Mesodermal cell (in vitro differentiated cells): ENCODE data around the gene ZSWIM6.

Experiments used
- H3K27ac ChIP-seq: 2 replicates; pipeline ENCODE4 v1.7.0; 2013; ENCODE audit warnings: mild to moderate bottlenecking, low read depth, low read length, moderate library complexity; ENCODE audit not compliant: severe bottlenecking
- H3K36me3 ChIP-seq: 2 replicates; pipeline ENCODE4 v1.7.1; 2013; ENCODE audit warnings: mild to moderate bottlenecking, low read length, moderate library complexity; ENCODE audit not compliant: control insufficient read depth, insufficient read depth
- H3K4me1 ChIP-seq: one replicate; pipeline ENCODE4 v1.7.1; 2013; ENCODE audit warnings: mild to moderate bottlenecking, low read length; ENCODE audit not compliant: insufficient read depth, control insufficient read depth, poor library complexity, severe bottlenecking
- H3K4me3 ChIP-seq: 2 replicates; pipeline ENCODE4 v1.7.0; 2013; ENCODE audit warnings: low read length, control low read depth, mild to moderate bottlenecking; ENCODE audit not compliant: insufficient read depth, poor library complexity, severe bottlenecking; ENCODE audit errors: extremely low read depth
- H3K9me3 ChIP-seq: 2 replicates; pipeline ENCODE4 v1.7.1; 2013; ENCODE audit warnings: mild to moderate bottlenecking, low read length, moderate library complexity; ENCODE audit not compliant: control insufficient read depth
- WGBS, 2 experiments: methylation state at CpG; one replicate each; pipeline ENCODE4 v1.1.5; 2013; ENCODE audit warnings: missing lambda C conversion rate in 2 of 2; ENCODE audit not compliant: insufficient coverage in 2 of 2; 5-methylcytosine and 5-hydroxymethylcytosine counted together

ZSWIM6 gene

DNA sequence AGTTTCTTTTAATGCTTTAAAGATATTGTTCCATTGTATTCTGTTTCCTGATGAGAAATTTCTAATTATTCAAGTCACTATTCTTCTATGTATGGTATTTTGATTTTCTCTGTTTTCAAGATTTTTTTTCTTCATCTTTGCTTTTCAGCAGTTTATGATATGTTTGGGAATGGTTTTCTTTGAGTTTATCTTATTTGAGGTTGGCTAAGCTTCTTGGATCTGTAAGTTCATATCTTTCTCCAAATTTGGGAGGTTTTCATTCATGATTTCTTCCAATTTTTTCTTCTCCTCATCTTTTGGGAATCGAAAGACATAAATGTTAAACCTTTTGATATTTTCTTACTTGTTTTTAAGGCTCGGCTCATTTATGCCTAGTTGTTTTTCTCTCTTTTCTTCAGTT, 184.9 kb downstream of the ZSWIM6 start:
- Histone ChIP-seq H3K4me1 (no peaks in the 10 kb centered on the region), H3K9me3 (no peaks in the 10 kb centered on the region), H3K4me3 (no peak overlapping the region), H3K36me3 (peaks cover 7% of the 10 kb centered on the region), H3K27ac (no peak overlapping the region)
- 100% methylated on average over 1 of the region's 2 CpGs; no CpG with 5 or more reads in 1 of the 2 experiments for WGBS, 2 experiments

DNA sequence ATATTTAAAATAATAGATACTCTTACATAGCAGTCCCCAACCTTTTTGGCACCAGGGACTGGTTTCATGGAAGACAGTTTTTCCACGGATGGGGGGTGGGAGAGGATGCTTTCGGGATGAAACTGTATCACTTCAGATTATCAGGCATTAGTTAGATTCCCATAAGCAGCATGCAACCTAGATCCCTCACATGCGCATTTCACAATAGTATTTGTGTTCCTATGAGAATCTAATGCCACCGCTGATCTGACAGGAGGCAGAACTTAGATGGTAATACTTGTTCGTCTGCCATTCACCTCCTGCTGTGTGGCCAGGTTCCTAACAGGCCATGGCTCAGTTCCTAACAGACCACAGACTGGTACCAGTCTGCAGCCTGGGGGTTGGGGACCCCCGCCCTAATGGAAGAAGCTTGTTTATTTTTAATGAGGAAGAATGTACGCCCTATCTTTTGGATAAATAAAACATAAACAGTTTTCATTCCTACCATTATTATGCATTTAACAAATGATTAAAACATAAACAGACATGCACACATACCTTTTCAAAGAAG, 187.7 kb downstream of the ZSWIM6 start:
- no peaks in the 10 kb centered on the region for H3K4me1 ChIP-seq

DNA sequence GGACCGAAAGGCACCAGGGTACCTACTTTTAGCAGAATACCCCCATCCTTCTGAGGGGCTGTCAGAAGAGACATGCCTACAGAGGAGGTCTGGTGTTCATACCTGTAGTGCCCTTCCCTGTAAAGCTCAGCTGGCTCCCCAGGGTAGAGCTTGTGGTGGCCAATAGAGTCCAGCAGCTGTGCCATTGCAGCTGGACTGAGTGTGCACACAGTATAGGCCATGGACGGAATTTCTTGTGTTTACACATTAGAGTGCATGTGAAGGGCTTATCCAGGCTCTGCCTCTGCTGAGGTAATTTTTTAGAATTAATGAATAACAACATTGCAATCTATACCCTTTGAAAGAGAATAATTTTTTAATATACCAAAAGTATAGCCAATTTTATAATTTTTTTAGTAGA, 191.0 kb downstream of the ZSWIM6 start:
- Histone ChIP-seq H3K4me1 (no peaks in the 10 kb centered on the region), H3K4me3 (no peak overlapping the region), H3K9me3 (no peaks in the 10 kb centered on the region), H3K27ac (no peak overlapping the region), H3K36me3 (peaks cover 24% of the 10 kb centered on the region)
- WGBS, 2 experiments: 100% methylated on average over 1 of the region's 2 CpGs

More for the DNA sequence above, 187.7 kb downstream of the ZSWIM6 start:
- H3K36me3 ChIP-seq: peaks cover 9% of the 10 kb centered on the region
- H3K9me3 ChIP-seq: no peaks in the 10 kb centered on the region
- no peak overlapping the region for H3K4me3 ChIP-seq
- 79 to 85% methylated on average over 3 of the region's 7 CpGs for WGBS, 2 experiments
- no peak overlapping the region for H3K27ac ChIP-seq

DNA sequence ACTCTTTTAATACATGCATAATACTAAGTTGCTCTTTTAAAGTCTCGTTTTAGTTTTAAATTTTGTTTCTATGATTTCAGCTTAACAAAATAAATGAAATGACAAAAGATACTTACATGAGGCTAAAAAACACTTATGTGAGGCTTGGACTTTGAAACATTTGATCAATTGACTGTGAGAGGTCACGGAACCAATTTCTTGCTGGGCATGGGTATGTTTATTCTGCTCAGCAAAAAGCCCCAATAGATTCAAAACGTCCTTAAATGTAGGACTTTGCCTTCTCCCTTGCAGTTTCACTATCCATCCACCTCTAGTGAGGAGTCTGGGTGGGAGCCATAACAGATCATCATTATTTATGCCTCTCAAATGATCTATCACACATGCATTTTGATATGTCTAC, 191.9 kb downstream of the ZSWIM6 start:
- 100% methylated on average over 1 of the region's 3 CpGs for WGBS, 2 experiments
- H3K4me1 ChIP-seq: no peaks in the 10 kb centered on the region
- H3K36me3 ChIP-seq: peaks cover 31% of the 10 kb centered on the region
- no peak overlapping the region for H3K27ac ChIP-seq
- no peak overlapping the region for H3K4me3 ChIP-seq
- H3K9me3 ChIP-seq: no peaks in the 10 kb centered on the region

DNA sequence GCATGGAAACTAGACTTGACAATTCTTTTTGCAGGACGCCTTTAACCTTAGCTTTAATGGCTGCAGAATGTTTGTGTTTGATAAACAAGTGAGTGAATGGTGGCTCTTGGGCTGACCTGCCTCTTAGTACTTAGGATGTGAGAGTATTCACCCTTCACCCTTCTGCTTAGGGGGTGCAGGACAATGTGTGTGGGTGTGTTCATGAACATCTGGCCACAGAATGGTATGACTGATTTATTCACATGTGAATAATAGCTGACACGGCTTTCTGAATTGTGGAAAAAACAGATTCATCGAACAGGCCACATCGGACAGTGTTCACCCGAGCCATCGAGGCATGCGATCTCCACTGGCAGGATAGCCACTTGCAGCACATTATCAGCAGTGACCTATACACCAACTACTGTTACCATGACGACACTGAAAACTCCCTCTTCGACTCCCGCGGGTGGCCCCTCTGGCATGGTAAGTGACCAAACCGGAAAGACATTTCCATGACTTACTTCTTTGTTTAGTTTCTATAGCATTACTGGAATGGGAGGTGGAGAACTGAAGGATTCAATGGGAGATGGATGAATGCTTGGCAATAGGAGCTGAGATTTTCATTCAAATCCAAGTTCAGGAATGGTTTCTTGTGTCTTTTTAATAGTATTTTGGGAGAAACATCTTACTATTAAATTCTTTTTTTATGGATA, 193.6 kb downstream of the ZSWIM6 start:
- no peak overlapping the region for H3K4me3 ChIP-seq
- peaks cover 47% of the 10 kb centered on the region for H3K36me3 ChIP-seq
- H3K9me3 ChIP-seq: no peaks in the 10 kb centered on the region
- H3K27ac ChIP-seq: peak overlapping the region; percentile 43
- 93 to 98% methylated on average over 7 to 9 of the region's 12 CpGs for WGBS, 2 experiments
- H3K4me1 ChIP-seq: no peaks in the 10 kb centered on the region

DNA sequence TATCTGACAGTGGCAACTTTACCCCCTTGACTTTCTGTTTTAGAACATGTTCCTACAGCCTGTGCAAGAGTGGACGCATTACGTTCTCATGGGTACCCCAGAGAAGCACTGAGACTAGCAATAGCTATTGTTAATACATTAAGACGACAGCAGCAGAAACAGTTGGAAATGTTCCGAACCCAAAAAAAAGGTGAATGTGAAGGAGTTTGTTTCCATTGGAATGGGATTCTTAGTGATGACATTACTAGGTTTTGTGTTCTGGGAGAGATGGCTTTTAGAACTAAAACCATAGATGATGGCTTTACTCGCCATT, 194.1 kb downstream of the ZSWIM6 start:
- H3K36me3 ChIP-seq: peaks cover 47% of the 10 kb centered on the region
- no peaks in the 10 kb centered on the region for H3K9me3 ChIP-seq
- 95 to 100% methylated on average over 3 to 4 of the region's 5 CpGs for WGBS, 2 experiments
- no peaks in the 10 kb centered on the region for H3K4me1 ChIP-seq
- no peak overlapping the region for H3K4me3 ChIP-seq
- peak overlapping the region; percentile 43 for H3K27ac ChIP-seq

DNA sequence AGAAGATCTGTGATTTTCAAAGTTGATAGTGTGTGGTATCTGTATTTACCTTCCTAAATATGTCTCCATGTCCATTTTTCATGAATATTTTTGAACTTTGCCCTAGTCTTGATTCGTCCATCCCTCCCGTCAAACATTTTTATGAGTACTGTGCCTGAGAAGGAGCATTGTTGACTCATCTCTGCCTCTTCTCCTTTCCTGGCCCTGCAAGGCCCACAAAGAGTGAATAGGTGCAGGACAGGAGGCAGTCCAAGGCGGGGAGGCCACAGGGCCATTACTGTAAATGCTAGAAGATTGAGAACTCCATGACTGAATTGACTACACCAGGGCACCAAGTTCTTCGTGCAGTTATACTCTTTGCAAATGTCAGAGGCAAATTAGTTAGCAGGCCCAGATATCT, 200.9 kb downstream of the ZSWIM6 start:
- peaks cover 70% of the 10 kb centered on the region for H3K36me3 ChIP-seq
- WGBS, 2 experiments: 100% methylated on average over 3 to 4 of the region's 4 CpGs
- peaks cover 5% of the 10 kb centered on the region for H3K9me3 ChIP-seq

DNA sequence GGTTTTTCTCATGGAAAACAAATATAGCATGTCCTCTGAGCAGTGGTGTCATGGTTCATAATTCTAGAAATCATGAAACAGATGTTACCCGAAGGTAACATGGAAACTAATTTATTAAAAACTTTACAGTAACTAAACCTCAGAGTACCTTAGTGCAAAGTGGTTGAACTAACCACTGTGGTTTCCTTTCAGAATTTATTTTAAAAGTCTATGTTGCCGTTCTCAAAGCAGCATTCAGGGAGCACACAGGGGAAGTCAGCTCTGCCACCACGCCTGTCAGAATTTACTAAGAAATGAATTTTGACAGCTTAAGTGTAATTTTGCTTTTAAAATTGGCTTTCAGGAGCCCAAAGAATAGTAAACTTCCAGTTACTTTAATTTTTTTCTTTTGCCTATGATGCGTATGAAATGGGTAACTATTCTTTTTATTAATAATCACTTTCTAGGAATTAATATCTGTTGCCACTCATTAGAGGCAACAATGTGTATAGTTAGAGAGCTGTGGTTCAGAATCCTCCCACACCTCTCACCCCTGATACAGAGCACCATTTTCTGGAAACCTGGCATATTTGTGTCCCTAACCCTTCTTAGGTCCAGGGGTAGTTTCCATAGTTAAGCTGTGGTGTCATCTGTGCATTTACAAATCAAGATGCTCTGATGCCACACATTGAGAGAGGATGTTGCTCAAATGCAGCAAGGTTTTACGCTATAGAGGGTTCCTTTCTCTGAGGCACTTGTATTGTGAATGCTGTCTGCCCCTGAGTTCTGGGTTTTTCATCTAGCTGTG, 202.6 kb downstream of the ZSWIM6 start:
- H3K36me3 ChIP-seq: peaks cover 70% of the 10 kb centered on the region
- no peak overlapping the region for H3K4me3 ChIP-seq
- H3K9me3 ChIP-seq: peaks cover 5% of the 10 kb centered on the region
- 84 to 95% methylated on average over 3 of the region's 5 CpGs for WGBS, 2 experiments
- H3K27ac ChIP-seq: no peak overlapping the region
- no peaks in the 10 kb centered on the region for H3K4me1 ChIP-seq

More for the DNA sequence above, 200.9 kb downstream of the ZSWIM6 start:
- Histone ChIP-seq H3K4me1 (no peaks in the 10 kb centered on the region), H3K27ac (no peak overlapping the region), H3K4me3 (no peak overlapping the region)

DNA sequence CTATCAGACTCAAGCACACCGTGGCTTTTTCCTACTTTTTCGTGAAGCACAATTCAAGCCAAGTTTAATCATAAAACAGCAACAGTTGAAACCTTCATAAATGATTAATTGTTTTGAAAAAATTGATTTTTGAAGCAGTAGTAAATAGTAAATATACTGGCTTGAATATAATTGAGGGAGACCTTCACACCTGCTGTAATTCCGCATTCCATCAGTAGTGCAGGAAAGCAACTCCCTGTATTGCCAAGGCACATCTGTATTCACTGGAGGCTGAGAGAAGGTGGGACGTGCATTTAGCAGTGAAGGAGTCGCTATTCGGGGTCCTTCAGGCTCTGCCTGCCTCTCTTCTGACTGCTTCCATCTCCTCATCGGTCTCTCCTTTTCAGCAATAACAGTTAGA, 203.8 kb downstream of the ZSWIM6 start:
- Histone ChIP-seq H3K4me1 (no peaks in the 10 kb centered on the region), H3K4me3 (no peak overlapping the region), H3K9me3 (peaks cover 5% of the 10 kb centered on the region), H3K36me3 (peaks cover 72% of the 10 kb centered on the region), H3K27ac (no peak overlapping the region)
- 93% methylated on average over 4 to 5 of the region's 7 CpGs for WGBS, 2 experiments

DNA sequence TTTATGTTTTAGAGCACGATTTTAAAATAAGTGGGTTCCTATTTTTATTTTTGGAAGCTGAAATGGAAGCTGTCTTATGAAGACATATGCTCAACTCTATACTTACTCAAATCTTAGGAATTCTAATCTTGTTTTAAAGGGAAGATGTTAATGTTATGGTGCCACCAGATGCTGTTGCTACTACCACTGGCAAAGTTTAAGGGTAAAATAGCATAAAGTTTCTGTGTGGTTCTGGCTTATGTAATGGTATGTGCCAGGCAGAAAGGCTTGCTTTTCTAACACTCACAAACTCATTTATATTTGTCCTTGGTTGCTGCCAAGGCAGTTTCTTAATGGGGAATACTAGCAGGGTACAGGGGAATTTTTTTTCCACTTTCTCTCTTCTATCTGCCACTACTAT, 204.9 kb downstream of the ZSWIM6 start:
- Histone ChIP-seq H3K27ac (no peak overlapping the region), H3K4me3 (no peak overlapping the region), H3K36me3 (peaks cover 74% of the 10 kb centered on the region), H3K4me1 (no peaks in the 10 kb centered on the region), H3K9me3 (peaks cover 5% of the 10 kb centered on the region)
- WGBS, 2 experiments: no CpG with 5 or more reads among the region's 1 CpG
